HCT116 (cell line): ENCODE results near the gene ZNF575. TPM values are rescaled to one million over a fixed set of nuclear protein-coding genes. Genes with fewer than 3 reads are reported as not detected.

Source experiments
- ATAC-seq: fragments of 200-7000 bp; cut with Tn5 transposase; 2 replicates; pipeline ENCODE4 v1.9.1; 2020; ENCODE audit warnings: mild to moderate bottlenecking, moderate library complexity
- BruUV-seq: library from RNA; stranded (reverse); fragments of 400-500 nt; replicated peaks from 2 replicates; lab custom pipeline; 2021; lab: Mats Ljungman, UMichigan
- CTCF ChIA-PET: fragments of 300-600 bp; sonication (Branson Sonifier 250); formaldehyde crosslinking; loops from one replicate; lab custom pipeline; 2021; ENCODE audit warnings: antibody characterized with exemption; lab: Charles Lee
- POLR2A ChIA-PET: fragments of 300-600, 350-600 bp; sonication (Branson Sonifier 250); formaldehyde crosslinking; loops from one replicate; lab custom pipeline; 2021; ENCODE audit warnings: antibody characterized with exemption; lab: Charles Lee
- RAD21 ChIA-PET, 2 experiments: fragments of 300-600 bp; sonication (Branson Sonifier 250); formaldehyde crosslinking; loops; one replicate each; lab custom pipeline; 2023; ENCODE audit warnings: low total read pairs in 2 of 2; ENCODE audit not compliant: uncharacterized antibody in 2 of 2, unreplicated experiment in 2 of 2, low non-redundant PET in 1 of 2; lab: Charles Lee
- DNase-seq: peaks from one replicate; pipeline ENCODE4 v3.0.0-alpha.2; 2010; ENCODE audit warnings: low read depth, low spot score
- H2AFZ ChIP-seq: fragments of 200-600 bp; shearing (Covaris generic), sonication (generic); 2 replicates; pipeline ENCODE4 v1.6.1; 2017; ENCODE audit warnings: low read depth, mixed run types, mixed read lengths, antibody characterized with exemption, low read length; ENCODE audit not compliant: poor library complexity, severe bottlenecking
- H3K27ac ChIP-seq: 2 replicates; pipeline ENCODE4 v1.5.1; 2012; ENCODE audit warnings: low read depth, low read length
- H3K27me3 ChIP-seq: fragments of 200-600 bp; sonication (generic); 2 replicates; pipeline ENCODE4 v1.6.1; 2016; ENCODE audit warnings: mixed run types, low read length, mixed read lengths; ENCODE audit not compliant: insufficient read depth
- H3K36me3 ChIP-seq, 2 experiments: fragments of 200-500 bp in 1 of 2; fragments of 200-600 bp in 1 of 2; sonication (Bioruptor generic) in 1 of 2; sonication (generic) in 1 of 2; 2 replicates each; pipeline versions ENCODE4 v1.5.1 to v1.6.1; 2014 to 2016; ENCODE audit warnings: low read length in 2 of 2, inconsistent platforms in 1 of 2, mixed read lengths in 1 of 2, mixed run types in 1 of 2; ENCODE audit not compliant: insufficient read depth in 2 of 2, control insufficient read depth in 1 of 2
- H3K4me1 ChIP-seq, 2 experiments: fragments of 200-600 bp in 1 of 2; sonication (generic) in 1 of 2; 2 replicates each; pipeline versions ENCODE4 v1.5.1 to v1.6.1; 2012 to 2017; ENCODE audit warnings: low read length in 2 of 2, inconsistent platforms in 1 of 2, mild to moderate bottlenecking in 1 of 2, mixed read lengths in 1 of 2, mixed run types in 1 of 2, moderate library complexity in 1 of 2; ENCODE audit not compliant: insufficient read depth in 2 of 2, control insufficient read depth in 1 of 2
- H3K4me2 ChIP-seq: fragments of 200-600 bp; sonication (generic); 2 replicates; pipeline ENCODE4 v1.6.1; 2017; ENCODE audit warnings: mixed run types, low read length, mixed read lengths
- H3K4me3 ChIP-seq, 2 experiments: fragments of 200-600 bp in 1 of 2; sonication (generic) in 1 of 2; replicated peaks in 1 of 2; 2 replicates each; pipeline ENCODE4 v1.5.1; 2011 to 2016; ENCODE audit warnings: low read length in 2 of 2, control low read depth in 1 of 2, low read depth in 1 of 2, mild to moderate bottlenecking in 1 of 2, mixed read lengths in 1 of 2, mixed run types in 1 of 2
- H3K79me2 ChIP-seq: fragments of 200-600 bp; sonication (generic); 2 replicates; pipeline ENCODE4 v1.6.1; 2017; ENCODE audit warnings: mild to moderate bottlenecking, mixed run types, low read length, moderate library complexity, mixed read lengths; ENCODE audit not compliant: insufficient read depth
- H3K9ac ChIP-seq: fragments of 200-600 bp; sonication (generic); 2 replicates; pipeline ENCODE4 v1.6.1; 2016; ENCODE audit warnings: low read length, mixed read lengths
- H3K9me2 ChIP-seq: fragments of 200-600 bp; sonication (generic), shearing (Covaris generic); 2 replicates; pipeline ENCODE4 v1.6.1; 2017; ENCODE audit warnings: mixed run types, mild to moderate bottlenecking, moderate library complexity; ENCODE audit not compliant: insufficient read depth
- H3K9me3 ChIP-seq, 2 experiments: fragments of 200-500 bp in 1 of 2; fragments of 200-600 bp in 1 of 2; sonication (Bioruptor generic) in 1 of 2; sonication (generic) in 1 of 2; 2 replicates each; pipeline ENCODE4 v1.6.1; 2014 to 2017; ENCODE audit warnings: low read length in 2 of 2, mixed read lengths in 2 of 2, inconsistent platforms in 1 of 2, low read depth in 1 of 2, mild to moderate bottlenecking in 1 of 2, mixed run types in 1 of 2, moderate library complexity in 1 of 2; ENCODE audit not compliant: control insufficient read depth in 1 of 2, insufficient read depth in 1 of 2
- H4K20me1 ChIP-seq: fragments of 200-600 bp; sonication (generic), shearing (Covaris generic); 2 replicates; pipeline ENCODE4 v1.6.1; 2017; ENCODE audit warnings: mixed run types, mild to moderate bottlenecking, moderate library complexity; ENCODE audit not compliant: insufficient read depth
- CBX3 ChIP-seq: IDR thresholded peaks from 2 replicates; pipeline ENCODE4 v1.6.1; 2012; ENCODE audit warnings: low read depth
- EZH2 ChIP-seq: fragments of 200-600 bp; sonication (generic); IDR thresholded peaks from 2 replicates; pipeline ENCODE4 v1.6.1; 2017; ENCODE audit warnings: antibody characterized with exemption, mixed run types
- EZH2phosphoT487 ChIP-seq: fragments of 200-600 bp; IDR thresholded peaks from 2 replicates; pipeline ENCODE4 v1.6.1; 2018; ENCODE audit warnings: antibody characterized with exemption, borderline replicate concordance
- JUND ChIP-seq: IDR thresholded peaks from 2 replicates; pipeline ENCODE4 v1.6.1; 2012
- POLR2A ChIP-seq: IDR thresholded peaks from 2 replicates; pipeline ENCODE4 v1.7.0; 2011; ENCODE audit warnings: borderline replicate concordance; ENCODE audit not compliant: insufficient read depth, insufficient read length; ENCODE audit errors: extremely low read depth
- RAD21 ChIP-seq: IDR thresholded peaks from 2 replicates; pipeline ENCODE4 v1.6.1; 2012; ENCODE audit warnings: low read depth, mild to moderate bottlenecking
- SIN3A ChIP-seq: IDR thresholded peaks from 2 replicates; pipeline ENCODE4 v1.6.1; 2012; ENCODE audit warnings: low read depth
- SRF ChIP-seq: IDR thresholded peaks from 2 replicates; pipeline ENCODE4 v1.6.1; 2012; ENCODE audit warnings: low read depth
- ZNF274 ChIP-seq: fragments of 200-500 bp; sonication (Bioruptor generic); IDR thresholded peaks from 2 replicates; pipeline ENCODE4 v1.6.1; 2014; ENCODE audit warnings: mild to moderate bottlenecking, low read depth, low read length, inconsistent platforms
- intact Hi-C: fragments of 100-400 bp; cut with micrococcal nuclease; formaldehyde crosslinking; loops from 2 replicates; pipeline ENCODE4 v1.10.0; 2022
- total RNA-seq: library from RNA; stranded (reverse); gene quantifications from one replicate; pipeline ENCODE4 v1.2.1, GENCODE V29; 2021; ENCODE audit not compliant: unreplicated experiment
- TF ChIP-seq, protein P1 (sequence below): IDR thresholded peaks from 2 replicates; pipeline ENCODE4 v1.6.1; 2012; ENCODE audit warnings: low read depth

Gene ZNF575
- total RNA-seq, 1 experiment from 2014 or later = 1.9 TPM

DNA sequence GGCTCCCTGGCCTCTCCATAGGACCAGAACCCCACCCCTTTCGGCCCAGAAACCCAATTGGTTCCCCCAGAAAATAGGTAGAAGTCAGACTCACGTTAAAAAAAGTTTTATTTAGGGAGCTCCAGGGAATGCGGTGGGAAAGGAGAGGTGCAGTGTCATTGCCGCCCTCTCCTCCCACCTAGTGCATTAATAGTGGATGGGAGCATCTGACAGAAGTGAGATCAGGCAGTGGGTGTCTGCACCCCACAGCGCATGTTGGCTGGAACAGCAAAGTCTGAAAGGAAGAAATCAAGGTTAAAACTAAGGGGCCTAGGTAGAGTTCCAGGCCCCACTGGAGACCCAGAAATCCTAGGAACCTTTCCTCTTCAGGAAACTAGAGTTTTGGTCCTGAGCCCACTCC, 26.4 kb upstream of the ZNF575 start:
- BruUV-seq = no TSS peak
- Histone ChIP-seq H3K4me3 (no peak overlapping the region), H3K27ac (no peak overlapping the region), H4K20me1 (no peaks in the 10 kb centered on the region), H2AFZ (no peak overlapping the region), H3K4me2 (no peak overlapping the region), H3K4me1 (peaks cover 9 to 20% of the 10 kb centered on the region in 2 experiments; a peak in 3 of 4 replicates), H3K9me2 (no peaks in the 10 kb centered on the region), H3K36me3 (peaks cover 4 to 9% of the 10 kb centered on the region in 2 experiments; a peak in 3 of 4 replicates), H3K79me2 (no peaks in the 10 kb centered on the region), H3K27me3 (no peaks in the 10 kb centered on the region), H3K9ac (no peak overlapping the region), H3K9me3 (no peaks in the 10 kb centered on the region)
- ATAC-seq (no peak), DNase-seq (no peak)
- ChIA-PET POLR2A (no interaction called here), CTCF (no interaction called here), RAD21 (no interaction called here)
- TF ChIP-seq JUND (no peak), EZH2phosphoT487 (no peak), SRF (no peak), POLR2A (no peak), ZNF274 (no peak), CBX3 (no peak), RAD21 (no peak), SIN3A (no peak), EZH2 (no peak)
- TF ChIP-seq, protein P1, sequence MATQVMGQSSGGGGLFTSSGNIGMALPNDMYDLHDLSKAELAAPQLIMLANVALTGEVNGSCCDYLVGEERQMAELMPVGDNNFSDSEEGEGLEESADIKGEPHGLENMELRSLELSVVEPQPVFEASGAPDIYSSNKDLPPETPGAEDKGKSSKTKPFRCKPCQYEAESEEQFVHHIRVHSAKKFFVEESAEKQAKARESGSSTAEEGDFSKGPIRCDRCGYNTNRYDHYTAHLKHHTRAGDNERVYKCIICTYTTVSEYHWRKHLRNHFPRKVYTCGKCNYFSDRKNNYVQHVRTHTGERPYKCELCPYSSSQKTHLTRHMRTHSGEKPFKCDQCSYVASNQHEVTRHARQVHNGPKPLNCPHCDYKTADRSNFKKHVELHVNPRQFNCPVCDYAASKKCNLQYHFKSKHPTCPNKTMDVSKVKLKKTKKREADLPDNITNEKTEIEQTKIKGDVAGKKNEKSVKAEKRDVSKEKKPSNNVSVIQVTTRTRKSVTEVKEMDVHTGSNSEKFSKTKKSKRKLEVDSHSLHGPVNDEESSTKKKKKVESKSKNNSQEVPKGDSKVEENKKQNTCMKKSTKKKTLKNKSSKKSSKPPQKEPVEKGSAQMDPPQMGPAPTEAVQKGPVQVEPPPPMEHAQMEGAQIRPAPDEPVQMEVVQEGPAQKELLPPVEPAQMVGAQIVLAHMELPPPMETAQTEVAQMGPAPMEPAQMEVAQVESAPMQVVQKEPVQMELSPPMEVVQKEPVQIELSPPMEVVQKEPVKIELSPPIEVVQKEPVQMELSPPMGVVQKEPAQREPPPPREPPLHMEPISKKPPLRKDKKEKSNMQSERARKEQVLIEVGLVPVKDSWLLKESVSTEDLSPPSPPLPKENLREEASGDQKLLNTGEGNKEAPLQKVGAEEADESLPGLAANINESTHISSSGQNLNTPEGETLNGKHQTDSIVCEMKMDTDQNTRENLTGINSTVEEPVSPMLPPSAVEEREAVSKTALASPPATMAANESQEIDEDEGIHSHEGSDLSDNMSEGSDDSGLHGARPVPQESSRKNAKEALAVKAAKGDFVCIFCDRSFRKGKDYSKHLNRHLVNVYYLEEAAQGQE = no peak
- intact Hi-C loops = no loop called here
